HEK293T (cell line): ENCODE measurements around the gene CBX5.
A peak's percentile ranks its signal among the peaks of the same experiment; 100 is the strongest.

Experiments used
- CTCF ChIA-PET: fragments of 350-600 bp; formaldehyde crosslinking; extraction: SDS; loops from one replicate; lab custom pipeline; 2021; ENCODE audit warnings: antibody characterized with exemption, inconsistent platforms; lab: Yijun Ruan, JAX
- POLR2A ChIA-PET: fragments of 350-600 bp; formaldehyde crosslinking; extraction: SDS; loops from one replicate; lab custom pipeline; 2020; ENCODE audit warnings: antibody characterized with exemption, inconsistent platforms; lab: Yijun Ruan, JAX
- DNase-seq: peaks from one replicate; pipeline ENCODE4 v3.0.0; 2012; ENCODE audit warnings: mixed read lengths; ENCODE audit errors: extremely low spot score
- ARNT ChIP-seq: fragments of 450-650 bp; IDR thresholded peaks from 2 replicates; pipeline ENCODE4 v1.6.1; 2017; ENCODE audit warnings: mild to moderate bottlenecking
- BHLHE40 ChIP-seq: fragments of 450-650 bp; IDR thresholded peaks from 2 replicates; pipeline ENCODE4 v1.6.1; 2016; ENCODE audit warnings: mild to moderate bottlenecking, moderate library complexity, borderline replicate concordance
- CTBP1 ChIP-seq: fragments of 450-650 bp; IDR thresholded peaks from 2 replicates; pipeline ENCODE4 v1.6.1; 2016; ENCODE audit warnings: borderline replicate concordance
- ELF4 ChIP-seq: fragments of 450-650 bp; IDR thresholded peaks from 2 replicates; pipeline ENCODE4 v1.6.1; 2017; ENCODE audit warnings: antibody characterized with exemption
- FOXA1 ChIP-seq: fragments of 450-650 bp; IDR thresholded peaks from 2 replicates; pipeline ENCODE4 v1.6.1; 2016; ENCODE audit warnings: mild to moderate bottlenecking
- FOXK2 ChIP-seq: fragments of 450-650 bp; IDR thresholded peaks from 2 replicates; pipeline ENCODE4 v1.6.1; 2016; ENCODE audit warnings: mild to moderate bottlenecking
- FOXM1 ChIP-seq: fragments of 450-650 bp; IDR thresholded peaks from 2 replicates; pipeline ENCODE4 v1.6.1; 2017; ENCODE audit warnings: mild to moderate bottlenecking, borderline replicate concordance
- HDGF ChIP-seq: fragments of 450-650 bp; IDR thresholded peaks from 2 replicates; pipeline ENCODE4 v1.6.1; 2017; ENCODE audit warnings: antibody characterized with exemption, borderline replicate concordance
- L3MBTL2 ChIP-seq: fragments of 450-650 bp; conservative IDR thresholded peaks from 2 replicates; pipeline ENCODE4 v1.6.1; 2016; ENCODE audit warnings: mild to moderate bottlenecking
- LEF1 ChIP-seq: fragments of 450-650 bp; IDR thresholded peaks from 2 replicates; pipeline ENCODE4 v1.6.1; 2017; ENCODE audit warnings: mild to moderate bottlenecking, borderline replicate concordance
- NFRKB ChIP-seq: fragments of 450-650 bp; IDR thresholded peaks from 2 replicates; pipeline ENCODE4 v1.6.1; 2016; ENCODE audit warnings: mild to moderate bottlenecking, moderate library complexity
- PKNOX1 ChIP-seq: fragments of 450-650 bp; IDR thresholded peaks from 2 replicates; pipeline ENCODE4 v1.6.1; 2016
- SP1 ChIP-seq: fragments of 450-650 bp; IDR thresholded peaks from 2 replicates; pipeline ENCODE4 v1.6.1; 2017
- SUZ12 ChIP-seq: fragments of 450-650 bp; IDR thresholded peaks from 2 replicates; pipeline ENCODE4 v1.6.1; 2016; ENCODE audit warnings: mild to moderate bottlenecking
- TARDBP ChIP-seq: fragments of 450-650 bp; IDR thresholded peaks from 2 replicates; pipeline ENCODE4 v1.6.1; 2016
- ZNF384 ChIP-seq: fragments of 450-650 bp; IDR thresholded peaks from 2 replicates; pipeline ENCODE4 v1.6.1; 2016

CBX5 gene

DNA sequence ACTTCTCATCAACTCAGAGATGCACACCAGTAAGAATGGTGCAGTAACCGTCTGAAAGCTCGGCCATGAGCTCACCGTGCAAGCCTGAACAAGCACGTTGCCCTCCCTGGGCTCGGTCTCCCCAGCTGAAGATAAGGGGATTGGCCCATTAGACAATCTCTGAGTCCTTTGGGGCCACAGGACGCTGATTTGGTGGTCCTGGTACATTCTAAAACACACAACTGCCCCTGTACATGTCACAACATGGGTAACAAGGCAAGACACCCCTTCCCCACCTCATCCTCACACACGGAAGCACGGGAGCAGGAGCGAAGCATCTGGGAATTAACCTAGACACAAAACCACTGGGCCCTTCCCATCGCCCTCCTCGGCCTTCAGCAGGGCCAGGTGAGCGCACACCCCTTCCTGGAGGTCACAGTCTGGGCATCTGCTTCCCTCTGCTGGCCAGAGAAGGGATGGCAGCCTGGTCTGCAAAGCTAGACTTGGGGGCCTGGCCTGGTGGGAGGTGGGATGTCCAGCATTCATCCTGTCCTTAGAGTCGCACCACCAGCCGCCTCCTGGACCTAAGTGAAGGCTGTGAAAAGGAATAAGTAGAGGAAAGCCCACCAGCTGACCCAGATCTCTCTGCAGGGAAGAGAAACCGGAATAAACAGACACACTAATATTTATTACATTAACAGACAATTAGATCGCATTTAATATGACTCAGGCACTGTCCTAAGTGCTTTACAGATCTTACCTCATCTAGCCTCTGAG, 72.2 kb downstream of the CBX5 start:
- ChIA-PET POLR2A (interaction anchor here (0.8 to 1.6 kb wide), 6 partner anchors 72 to 223 kb away, joined by 3 to 6 read pairs (median 4); partner anchors contain the start of genes CBX5, HOXC10 and HOXC5), CTCF (interaction anchor here (0.6 to 7.3 kb wide), 27 partner anchors 9 to 450 kb away, joined by 3 to 44 read pairs (median 4); partner anchors contain the start of genes HOXC10, HOXC6, HOXC8 and NFE2)
- TF ChIP-seq ELF4 (no peak), L3MBTL2 (no peak), CTBP1 (no peak), HDGF (no peak)
- peak; percentile 77 for DNase-seq

DNA sequence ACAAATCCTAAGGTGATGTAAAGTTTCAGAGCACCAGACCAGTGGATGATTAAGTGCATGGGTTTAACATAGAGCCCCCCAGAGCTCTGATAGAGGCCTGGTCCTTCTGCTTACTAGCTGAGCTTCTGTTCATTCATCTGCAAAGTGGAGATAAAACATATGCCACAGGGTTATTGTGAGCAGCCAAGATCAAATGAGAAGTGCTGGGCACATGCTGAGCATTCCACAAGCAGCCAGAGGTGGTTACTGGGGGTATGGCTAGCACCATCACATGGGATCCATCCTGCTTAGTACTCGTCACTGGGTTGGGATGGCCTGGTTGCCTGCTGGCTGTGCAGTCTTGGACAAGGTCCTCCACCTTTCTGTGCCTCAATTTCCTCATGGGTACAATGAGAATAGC, 73.1 kb downstream of the CBX5 start:
- ChIA-PET CTCF (interaction anchor here (0.8 to 7.3 kb wide), 14 partner anchors 10 to 241 kb away, joined by 3 to 44 read pairs (median 6); partner anchors contain the start of genes HOXC10, HOXC8 and NFE2), POLR2A (interaction anchor here (0.8 to 1.6 kb wide), 4 partner anchors 73 to 222 kb away, joined by 3 to 6 read pairs (median 4); partner anchors contain the start of genes CBX5 and HOXC10)
- TF ChIP-seq FOXM1 (no peak), FOXK2 (no peak), NFRKB (no peak), PKNOX1 (no peak), L3MBTL2 (no peak), LEF1 (no peak), ELF4 (no peak), HDGF (no peak)
- DNase-seq, result no peak

DNA sequence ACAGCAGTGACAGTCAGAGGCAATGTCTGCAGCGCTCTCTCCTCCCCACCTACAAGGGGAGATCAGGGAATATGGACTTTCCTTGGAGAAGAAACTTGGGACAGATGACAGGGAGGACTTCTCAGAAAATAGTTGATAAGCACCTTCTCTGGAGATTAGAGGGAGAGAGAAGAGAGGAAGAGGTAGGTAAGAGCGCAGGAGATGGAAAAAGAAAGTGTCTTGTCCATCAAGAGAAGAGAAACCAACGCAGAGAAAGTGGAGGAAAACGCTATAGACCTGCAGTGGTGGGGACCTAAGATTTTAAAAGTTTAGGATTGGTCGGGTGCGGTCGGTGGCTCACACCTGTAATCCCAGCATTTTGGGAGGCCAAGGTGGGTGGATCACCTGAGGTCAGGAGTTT, 75.6 kb downstream of the CBX5 start:
- POLR2A ChIA-PET, result no interaction called here
- CTCF ChIA-PET, result interaction anchor here (2.0 to 7.3 kb wide), 2 partner anchors 13 to 218 kb away, joined by 6 to 44 read pairs; partner anchors contain the start of gene HOXC10
- no peak for DNase-seq
- TF ChIP-seq ZNF384 (no peak), SP1 (no peak), ARNT (no peak), FOXM1 (no peak), ELF4 (no peak), FOXK2 (no peak), LEF1 (no peak), NFRKB (no peak), SUZ12 (no peak), TARDBP (no peak)

- no peak for TF ChIP-seq FOXK2
- TF ChIP-seq NFRKB, result no peak
- TF ChIP-seq ELF4, result no peak
- TF ChIP-seq SUZ12, result no peak
- TF ChIP-seq TARDBP, result no peak
- TF ChIP-seq SP1, result no peak
- ChIA-PET POLR2A (interaction anchor here (0.7 to 1.0 kb wide), 3 partner anchors 168 to 206 kb away, joined by 3 read pairs; partner anchors contain the start of genes HOXC5 and HOXC9), CTCF (interaction anchor here (0.6 to 2.0 kb wide), 31 partner anchors 9 to 397 kb away, joined by 3 to 20 read pairs (median 4); partner anchors contain the start of genes COPZ1, HOXC10, HOXC4 and HOXC5)
- DNase-seq, result peak; percentile 82
Measured at GRCh38 chr12:54201001-54201794, 78.7 kb downstream of the CBX5 start.

DNA sequence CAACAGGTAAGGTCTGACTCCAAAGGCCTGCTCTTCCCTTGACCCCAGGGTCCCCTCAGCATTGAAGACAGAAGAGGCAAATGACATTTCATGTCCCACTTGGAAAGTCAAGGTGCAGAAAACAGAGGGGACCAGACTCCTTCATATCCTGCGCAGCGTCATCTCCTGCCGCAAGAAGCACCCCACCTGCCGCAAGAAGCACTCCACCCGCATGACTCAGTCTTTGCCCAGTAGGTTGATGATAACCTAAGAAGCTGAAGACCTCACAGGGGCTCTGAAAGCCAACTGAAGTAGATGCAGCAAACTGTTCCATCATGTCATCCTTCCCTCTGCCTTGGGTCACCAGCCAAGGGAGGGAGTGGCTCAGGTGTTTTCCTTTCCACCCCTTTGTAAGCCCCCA, 79.5 kb downstream of the CBX5 start:
- CTCF ChIA-PET, result interaction anchor here (0.7 to 1.9 kb wide), 8 partner anchors 11 to 215 kb away, joined by 3 to 20 read pairs (median 8); partner anchors contain the start of genes HOXC10, HOXC5, HOXC8 and SMUG1
- POLR2A ChIA-PET, result no interaction called here
- no peak for DNase-seq
- TF ChIP-seq L3MBTL2, result no peak
- TF ChIP-seq ZNF384, result no peak
- no peak for TF ChIP-seq SUZ12
- no peak for TF ChIP-seq ARNT
- no peak for TF ChIP-seq ELF4
- TF ChIP-seq FOXA1, result no peak
- no peak for TF ChIP-seq NFRKB
- TF ChIP-seq CTBP1, result no peak
- no peak for TF ChIP-seq TARDBP
- TF ChIP-seq FOXK2, result no peak
- no peak for TF ChIP-seq BHLHE40
- no peak for TF ChIP-seq PKNOX1
- TF ChIP-seq FOXM1, result no peak
- no peak for TF ChIP-seq LEF1
- no peak for TF ChIP-seq HDGF

- ChIA-PET POLR2A (no interaction called here), CTCF (interaction anchor here (0.7 to 1.8 kb wide), 2 partner anchors 10 to 168 kb away, joined by 3 to 7 read pairs; partner anchors contain the start of genes HOXC5 and SMUG1)
- no peak for TF ChIP-seq FOXA1
- no peak for TF ChIP-seq ELF4
- no peak for TF ChIP-seq ARNT
- no peak for TF ChIP-seq PKNOX1
- no peak for TF ChIP-seq CTBP1
- TF ChIP-seq SUZ12, result no peak
- no peak for TF ChIP-seq FOXM1
- no peak for TF ChIP-seq L3MBTL2
- no peak for TF ChIP-seq HDGF
- no peak for TF ChIP-seq TARDBP
- no peak for TF ChIP-seq BHLHE40
- TF ChIP-seq SP1, result no peak
- no peak for TF ChIP-seq LEF1
- no peak for TF ChIP-seq NFRKB
- TF ChIP-seq FOXK2, result no peak
- TF ChIP-seq ZNF384, result no peak
- DNase-seq, result no peak
Measured at GRCh38 chr12:54199917-54200316, 80.0 kb downstream of the CBX5 start.
